RWPE2 (cell line): Measurements from ENCODE around the gene UBR2.
"Not testable (repeated sequence)": the region's sequence is repeated elsewhere in the genome, so short reads cannot be mapped to it uniquely, and the experiment has no call there.

ENCODE experiments used
- ATAC-seq: fragments of 200-7000 bp; cut with Tn5 transposase; 3 replicates; pipeline ENCODE4 v1.9.1; 2021; ENCODE audit warnings: low read depth
- DNase-seq: peaks from one replicate; pipeline ENCODE4 v3.0.0-alpha.2; 2020; ENCODE audit warnings: low spot score
- H3K27ac ChIP-seq: fragments of 450-650 bp; 2 replicates; pipeline ENCODE4 v1.5.1; 2017; ENCODE audit warnings: mild to moderate bottlenecking; ENCODE audit not compliant: poor library complexity, severe bottlenecking
- H3K27me3 ChIP-seq: fragments of 250-450 bp; sonication (Bioruptor Pico); 2 replicates; pipeline ENCODE4 v1.5.1; 2021; ENCODE audit warnings: mild to moderate bottlenecking, moderate library complexity; ENCODE audit not compliant: insufficient read depth, poor library complexity, severe bottlenecking
- H3K36me3 ChIP-seq: fragments of 250-450 bp; sonication (Bioruptor Pico); 2 replicates; pipeline ENCODE4 v1.5.1; 2020; ENCODE audit warnings: low read depth, mild to moderate bottlenecking, moderate library complexity
- H3K4me1 ChIP-seq: fragments of 250-450 bp; sonication (Bioruptor Pico); 2 replicates; pipeline ENCODE4 v1.5.1; 2021; ENCODE audit warnings: mild to moderate bottlenecking, moderate library complexity; ENCODE audit not compliant: insufficient read depth, poor library complexity, severe bottlenecking
- H3K4me3 ChIP-seq: fragments of 250-450 bp; sonication (Bioruptor Pico); 2 replicates; pipeline ENCODE4 v1.5.1; 2021; ENCODE audit warnings: mild to moderate bottlenecking, moderate library complexity; ENCODE audit not compliant: severe bottlenecking
- H3K9me3 ChIP-seq: fragments of 250-450 bp; sonication (Bioruptor Pico); 2 replicates; pipeline ENCODE4 v1.5.1; 2021; ENCODE audit warnings: mild to moderate bottlenecking, moderate library complexity; ENCODE audit not compliant: severe bottlenecking
- TF ChIP-seq, protein P1 (sequence below): fragments of 450-650 bp; IDR thresholded peaks from one replicate; pipeline ENCODE4 v1.5.1; 2017; ENCODE audit warnings: mild to moderate bottlenecking, moderate library complexity; ENCODE audit not compliant: poor library complexity, severe bottlenecking

UBR2 gene

GRCh38 chr6:42569102-42570028 is 5.5 kb downstream of the UBR2 start:
- Histone ChIP-seq H3K4me3 (no peak overlapping the region), H3K27me3 (no peaks in the 10 kb centered on the region), H3K4me1 (peaks cover 18% of the 10 kb centered on the region), H3K9me3 (no peaks in the 10 kb centered on the region), H3K36me3 (peaks cover 24% of the 10 kb centered on the region), H3K27ac (peak overlapping the region; percentile 60)
- ATAC-seq (peak; percentile 64), DNase-seq (no peak)
- TF ChIP-seq, protein P1, sequence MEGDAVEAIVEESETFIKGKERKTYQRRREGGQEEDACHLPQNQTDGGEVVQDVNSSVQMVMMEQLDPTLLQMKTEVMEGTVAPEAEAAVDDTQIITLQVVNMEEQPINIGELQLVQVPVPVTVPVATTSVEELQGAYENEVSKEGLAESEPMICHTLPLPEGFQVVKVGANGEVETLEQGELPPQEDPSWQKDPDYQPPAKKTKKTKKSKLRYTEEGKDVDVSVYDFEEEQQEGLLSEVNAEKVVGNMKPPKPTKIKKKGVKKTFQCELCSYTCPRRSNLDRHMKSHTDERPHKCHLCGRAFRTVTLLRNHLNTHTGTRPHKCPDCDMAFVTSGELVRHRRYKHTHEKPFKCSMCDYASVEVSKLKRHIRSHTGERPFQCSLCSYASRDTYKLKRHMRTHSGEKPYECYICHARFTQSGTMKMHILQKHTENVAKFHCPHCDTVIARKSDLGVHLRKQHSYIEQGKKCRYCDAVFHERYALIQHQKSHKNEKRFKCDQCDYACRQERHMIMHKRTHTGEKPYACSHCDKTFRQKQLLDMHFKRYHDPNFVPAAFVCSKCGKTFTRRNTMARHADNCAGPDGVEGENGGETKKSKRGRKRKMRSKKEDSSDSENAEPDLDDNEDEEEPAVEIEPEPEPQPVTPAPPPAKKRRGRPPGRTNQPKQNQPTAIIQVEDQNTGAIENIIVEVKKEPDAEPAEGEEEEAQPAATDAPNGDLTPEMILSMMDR, result no peak

- ATAC-seq (no peak), DNase-seq (no peak)
- no peak overlapping the region for H3K27ac ChIP-seq
- H3K4me3 ChIP-seq, result no peak overlapping the region
- H3K27me3 ChIP-seq, result no peaks in the 10 kb centered on the region
- TF ChIP-seq, protein P1, result no peak
- peaks cover 35% of the 10 kb centered on the region for H3K36me3 ChIP-seq
- H3K9me3 ChIP-seq, result no peaks in the 10 kb centered on the region
- H3K4me1 ChIP-seq, result peaks cover 13% of the 10 kb centered on the region
Measured at GRCh38 chr6:42571611-42572342, 7.9 kb downstream of the UBR2 start.

DNA sequence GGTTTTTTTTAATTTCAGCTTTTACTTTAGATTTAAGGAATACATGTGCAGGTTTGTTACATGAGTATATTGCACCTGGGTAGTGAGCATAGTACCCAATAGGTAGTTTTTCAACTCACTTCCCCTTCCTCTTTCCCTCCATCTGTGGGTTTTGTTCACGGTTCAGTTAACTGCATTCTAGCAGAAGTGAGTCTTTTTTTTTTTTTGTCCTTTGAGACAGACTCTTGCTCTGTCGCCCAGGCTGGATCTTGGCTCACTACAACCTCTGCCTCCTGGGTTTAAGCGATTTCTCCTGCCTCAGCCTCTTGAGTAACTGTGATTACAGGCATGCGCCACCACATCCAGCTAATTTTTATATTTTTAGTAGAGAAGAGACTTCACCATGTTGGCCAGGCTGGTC is 8.7 kb downstream of the UBR2 start:
- Histone ChIP-seq H3K27ac (no peak overlapping the region), H3K9me3 (no peaks in the 10 kb centered on the region), H3K27me3 (no peaks in the 10 kb centered on the region), H3K36me3 (peaks cover 37% of the 10 kb centered on the region), H3K4me3 (no peak overlapping the region), H3K4me1 (peaks cover 13% of the 10 kb centered on the region)
- DNase-seq (no peak), ATAC-seq (no peak)
- TF ChIP-seq, protein P1, result no peak

DNA sequence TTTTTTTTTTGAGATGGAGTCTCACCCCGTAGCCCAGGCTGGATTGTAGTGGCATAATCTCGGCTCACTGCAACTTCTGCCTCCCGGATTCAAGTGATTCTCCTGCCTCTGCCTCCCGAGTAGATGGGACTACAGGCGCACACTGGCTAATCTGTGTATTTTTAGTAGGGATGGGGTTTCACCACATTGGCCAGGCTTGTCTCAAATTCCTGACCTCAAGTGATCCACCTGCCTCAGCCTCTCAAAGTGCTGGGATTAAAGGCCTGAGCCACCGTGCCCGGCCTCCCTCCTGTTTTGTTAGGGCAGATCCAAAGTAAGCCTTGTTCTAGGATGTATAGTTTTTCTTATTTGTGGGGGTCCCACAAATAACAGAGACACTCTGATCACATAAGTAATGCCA is 12.7 kb downstream of the UBR2 start:
- not testable (repeated sequence) for DNase-seq, H3K4me1 ChIP-seq
- H3K36me3 ChIP-seq, result peaks cover 33% of the 10 kb centered on the region

DNA sequence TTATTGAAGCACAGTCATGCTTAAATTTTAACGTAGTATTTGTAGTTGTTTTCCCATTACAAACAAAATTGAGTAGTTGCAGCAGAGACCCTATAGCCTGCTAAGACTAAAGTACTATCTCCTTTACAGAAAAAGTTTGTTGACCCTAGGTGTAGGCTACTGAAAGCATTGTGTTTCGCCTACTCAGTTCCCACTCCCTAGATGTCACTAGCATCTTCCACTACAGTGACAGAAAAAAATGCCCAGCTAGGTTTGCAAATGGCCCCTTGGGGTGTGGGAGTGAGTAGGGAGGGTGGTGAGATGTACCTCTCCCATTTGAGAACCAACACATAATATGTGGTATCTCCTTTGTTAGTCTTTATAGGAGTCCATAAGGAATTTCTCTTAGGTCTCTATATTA is 34.5 kb downstream of the UBR2 start:
- Histone ChIP-seq H3K4me3 (no peak overlapping the region), H3K4me1 (no peaks in the 10 kb centered on the region), H3K9me3 (no peaks in the 10 kb centered on the region), H3K27ac (no peak overlapping the region), H3K27me3 (no peaks in the 10 kb centered on the region), H3K36me3 (peaks cover 30% of the 10 kb centered on the region)
- ATAC-seq, result no peak
- DNase-seq, result no peak
- TF ChIP-seq, protein P1, result no peak

More for the DNA sequence above, 12.7 kb downstream of the UBR2 start:
- not testable (repeated sequence) for ATAC-seq, H3K27me3 ChIP-seq, H3K27ac ChIP-seq, H3K4me3 ChIP-seq, H3K9me3 ChIP-seq
